ENCODE measurements around the gene SLCO3A1.

The SLCO3A1 gene

DNA sequence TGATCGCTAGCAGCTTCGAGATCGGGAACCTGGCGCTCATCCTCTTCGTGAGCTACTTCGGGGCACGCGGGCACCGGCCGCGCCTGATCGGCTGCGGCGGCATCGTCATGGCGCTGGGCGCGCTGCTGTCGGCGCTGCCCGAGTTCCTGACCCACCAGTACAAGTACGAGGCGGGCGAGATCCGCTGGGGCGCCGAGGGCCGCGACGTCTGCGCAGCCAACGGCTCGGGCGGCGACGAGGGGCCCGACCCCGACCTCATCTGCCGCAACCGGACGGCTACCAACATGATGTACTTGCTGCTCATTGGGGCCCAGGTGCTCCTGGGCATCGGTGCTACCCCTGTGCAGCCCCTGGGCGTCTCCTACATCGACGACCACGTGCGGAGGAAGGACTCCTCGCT lies 62.5 kb downstream of the SLCO3A1 start:
- H3K4me3 ChIP-seq (ENCODE audit: low read depth in 1 of 2, low read length in 1 of 2), result no peak overlapping the region
- TF ChIP-seq, protein P1, sequence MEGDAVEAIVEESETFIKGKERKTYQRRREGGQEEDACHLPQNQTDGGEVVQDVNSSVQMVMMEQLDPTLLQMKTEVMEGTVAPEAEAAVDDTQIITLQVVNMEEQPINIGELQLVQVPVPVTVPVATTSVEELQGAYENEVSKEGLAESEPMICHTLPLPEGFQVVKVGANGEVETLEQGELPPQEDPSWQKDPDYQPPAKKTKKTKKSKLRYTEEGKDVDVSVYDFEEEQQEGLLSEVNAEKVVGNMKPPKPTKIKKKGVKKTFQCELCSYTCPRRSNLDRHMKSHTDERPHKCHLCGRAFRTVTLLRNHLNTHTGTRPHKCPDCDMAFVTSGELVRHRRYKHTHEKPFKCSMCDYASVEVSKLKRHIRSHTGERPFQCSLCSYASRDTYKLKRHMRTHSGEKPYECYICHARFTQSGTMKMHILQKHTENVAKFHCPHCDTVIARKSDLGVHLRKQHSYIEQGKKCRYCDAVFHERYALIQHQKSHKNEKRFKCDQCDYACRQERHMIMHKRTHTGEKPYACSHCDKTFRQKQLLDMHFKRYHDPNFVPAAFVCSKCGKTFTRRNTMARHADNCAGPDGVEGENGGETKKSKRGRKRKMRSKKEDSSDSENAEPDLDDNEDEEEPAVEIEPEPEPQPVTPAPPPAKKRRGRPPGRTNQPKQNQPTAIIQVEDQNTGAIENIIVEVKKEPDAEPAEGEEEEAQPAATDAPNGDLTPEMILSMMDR (IDR thresholded peaks at IDR 0.05), result no peak
- peaks cover 8 to 12% of the 10 kb centered on the region in 2 experiments for H3K4me1 ChIP-seq (ENCODE audit: control insufficient read depth in 1 of 2, insufficient read depth in 1 of 2, low read depth in 1 of 2, low read length in 1 of 2)
- no peak overlapping the region for H3K27ac ChIP-seq
- H3K36me3 ChIP-seq, result peaks cover 34% of the 10 kb centered on the region
- H3K27me3 ChIP-seq, result no peaks in the 10 kb centered on the region
- H3K9me3 ChIP-seq, result no peaks in the 10 kb centered on the region

DNA sequence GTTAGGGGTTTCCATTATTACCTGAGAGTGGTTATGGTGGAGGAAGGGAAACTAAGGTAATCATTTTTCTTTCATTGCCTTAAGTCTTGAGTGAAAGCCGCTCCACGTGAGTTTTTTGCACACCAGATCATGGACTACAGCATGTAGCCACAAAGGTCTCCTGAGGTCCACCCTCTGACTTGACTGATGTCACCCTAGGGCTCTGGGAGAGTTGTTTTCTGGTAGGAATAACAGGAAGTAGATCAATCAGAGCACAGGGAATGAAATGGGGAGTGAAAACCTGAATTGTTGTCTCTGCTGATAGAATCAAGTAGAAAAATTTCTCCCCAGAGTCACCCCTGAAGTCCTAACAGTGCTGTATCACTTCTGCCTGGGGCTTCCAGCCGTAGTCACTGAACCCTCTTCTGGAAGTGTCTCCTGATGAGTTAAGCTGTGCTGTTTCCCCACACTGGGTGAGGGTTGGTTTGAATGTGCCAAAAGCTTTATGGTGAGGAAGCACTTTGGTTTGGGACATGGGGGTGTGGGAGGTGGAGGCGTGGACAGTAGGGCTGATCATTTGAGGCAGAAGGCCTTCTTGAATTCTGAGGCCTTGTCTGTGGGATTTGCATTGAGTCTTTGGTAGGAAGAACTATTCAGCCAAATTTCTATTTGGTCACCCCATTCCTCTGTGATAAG lies 64.3 kb downstream of the SLCO3A1 start:
- Histone ChIP-seq H3K4me1 (ENCODE audit: control insufficient read depth in 1 of 2, insufficient read depth in 1 of 2, low read depth in 1 of 2, low read length in 1 of 2) (peaks cover 8 to 12% of the 10 kb centered on the region in 2 experiments), H3K9me3 (no peaks in the 10 kb centered on the region), H3K4me3 (ENCODE audit: low read depth in 1 of 2, low read length in 1 of 2) (no peak overlapping the region), H3K27ac (no peak overlapping the region), H3K27me3 (no peaks in the 10 kb centered on the region), H3K36me3 (peaks cover 34% of the 10 kb centered on the region)
- TF ChIP-seq, protein P1 (IDR thresholded peaks at IDR 0.05), result no peak

DNA sequence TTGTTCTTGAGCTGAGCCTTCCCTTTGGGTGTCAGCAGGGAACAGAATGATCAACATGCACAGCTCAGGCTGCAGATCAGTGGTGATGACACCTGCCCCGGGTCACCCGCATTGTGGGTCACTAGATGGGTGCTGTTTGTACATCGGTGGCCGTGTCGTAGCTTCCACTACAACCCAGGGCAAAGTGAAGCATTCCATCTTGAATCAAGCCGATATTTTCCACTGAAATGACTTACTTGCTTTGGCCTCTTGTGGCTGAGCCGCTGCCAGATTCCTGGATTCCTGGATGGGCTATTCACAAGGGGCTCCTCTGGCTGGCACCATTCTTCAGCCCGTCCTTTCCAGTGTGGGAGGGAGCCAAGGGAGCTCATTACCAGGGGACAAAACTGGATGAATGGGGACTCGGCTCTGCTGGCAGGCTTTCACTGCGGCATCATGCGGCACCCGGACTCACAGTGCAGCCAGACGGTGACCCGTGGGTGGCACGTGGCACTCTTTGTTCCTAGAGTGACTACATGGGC lies 65.6 kb downstream of the SLCO3A1 start:
- TF ChIP-seq, protein P1 (IDR thresholded peaks at IDR 0.05), result no peak
- Histone ChIP-seq H3K36me3 (peaks cover 34% of the 10 kb centered on the region), H3K4me3 (ENCODE audit: low read depth in 1 of 2, low read length in 1 of 2) (no peak overlapping the region), H3K9me3 (no peaks in the 10 kb centered on the region), H3K27me3 (no peaks in the 10 kb centered on the region), H3K4me1 (ENCODE audit: control insufficient read depth in 1 of 2, insufficient read depth in 1 of 2, low read depth in 1 of 2, low read length in 1 of 2) (peaks cover 8 to 12% of the 10 kb centered on the region in 2 experiments), H3K27ac (no peak overlapping the region)

DNA sequence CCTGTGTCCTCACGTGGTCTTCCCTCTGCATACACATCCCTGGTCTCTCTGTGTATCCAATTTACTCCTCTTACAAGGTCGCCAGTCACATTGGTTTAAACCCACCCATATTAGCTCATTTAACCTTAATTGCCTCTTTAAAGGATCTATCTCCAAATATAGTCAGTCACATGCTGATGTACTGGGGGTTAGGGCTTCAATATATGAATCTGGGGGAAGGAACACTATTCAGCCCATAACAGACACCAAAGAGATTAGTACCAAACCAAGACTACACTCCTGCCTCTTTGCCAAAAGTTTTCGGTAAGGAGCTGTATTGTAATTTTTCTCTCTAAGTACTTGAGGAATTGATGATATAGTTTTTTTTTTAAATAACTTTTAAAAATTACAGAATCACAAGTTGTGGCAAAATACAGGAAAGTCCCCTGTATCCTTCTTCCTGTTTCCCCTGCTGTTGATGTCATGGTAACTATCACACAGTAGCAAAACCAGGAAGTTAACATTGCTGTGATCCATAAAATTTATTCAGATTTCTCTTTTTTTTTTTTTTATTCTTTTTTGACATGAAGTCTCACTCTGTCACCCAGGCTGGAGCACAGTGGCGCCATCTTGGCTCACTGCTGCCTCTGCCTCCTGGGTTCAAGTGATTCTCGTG lies 67.8 kb downstream of the SLCO3A1 start:
- no peak overlapping the region for H3K4me3 ChIP-seq (ENCODE audit: low read depth in 1 of 2, low read length in 1 of 2)
- H3K9me3 ChIP-seq, result no peaks in the 10 kb centered on the region
- TF ChIP-seq, protein P1 (IDR thresholded peaks at IDR 0.05), result no peak
- peaks cover 8 to 12% of the 10 kb centered on the region in 2 experiments for H3K4me1 ChIP-seq (ENCODE audit: control insufficient read depth in 1 of 2, insufficient read depth in 1 of 2, low read depth in 1 of 2, low read length in 1 of 2)
- H3K36me3 ChIP-seq, result peaks cover 28% of the 10 kb centered on the region
- no peaks in the 10 kb centered on the region for H3K27me3 ChIP-seq
- peak overlapping the region; percentile 56 for H3K27ac ChIP-seq

DNA sequence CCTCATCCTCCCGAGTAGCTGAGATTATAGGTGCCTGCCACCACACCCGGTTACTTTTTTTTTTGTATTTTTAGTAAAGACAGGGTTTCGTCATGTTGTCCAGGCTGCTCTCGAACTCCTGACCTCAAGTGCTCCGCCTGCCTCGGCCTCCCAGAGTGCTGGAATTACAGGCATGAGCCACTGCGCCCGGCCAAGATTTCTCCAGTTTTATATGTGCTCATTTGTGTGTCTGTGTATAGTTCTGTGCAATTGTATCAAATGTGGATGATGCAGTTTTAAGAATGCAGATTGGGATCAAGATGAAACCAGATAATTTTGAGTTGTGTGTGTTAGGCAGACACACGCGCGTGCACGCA lies 68.3 kb downstream of the SLCO3A1 start:
- Histone ChIP-seq H3K4me1 (ENCODE audit: control insufficient read depth in 1 of 2, insufficient read depth in 1 of 2, low read depth in 1 of 2, low read length in 1 of 2) (peaks cover 8 to 15% of the 10 kb centered on the region in 2 experiments), H3K27ac (peak overlapping the region; percentile 56), H3K9me3 (no peaks in the 10 kb centered on the region), H3K27me3 (no peaks in the 10 kb centered on the region), H3K36me3 (peaks cover 23% of the 10 kb centered on the region), H3K4me3 (ENCODE audit: low read depth in 1 of 2, low read length in 1 of 2) (no peak overlapping the region)
- TF ChIP-seq, protein P1 (IDR thresholded peaks at IDR 0.05), result no peak
